GM18505 (cell line): ENCODE data around the gene NCBP2L.
A peak's percentile ranks its signal among the peaks of the same experiment; 100 is the strongest.
"Not testable (repeated sequence)": the region's sequence is repeated elsewhere in the genome, so short reads cannot be mapped to it uniquely, and the experiment has no call there.

ENCODE experiments used
- ATAC-seq: cut with Tn5 transposase; IDR thresholded peaks from one replicate; pipeline ENCODE4 v1.9.1; 2021; ENCODE audit not compliant: unreplicated experiment
- POLR2A ChIP-seq: IDR thresholded peaks from 4 replicates; pipeline ENCODE4 v1.6.1; 2011; ENCODE audit warnings: borderline replicate concordance; ENCODE audit not compliant: insufficient read depth, insufficient read length; ENCODE audit errors: extremely low read depth

The NCBP2L gene

DNA sequence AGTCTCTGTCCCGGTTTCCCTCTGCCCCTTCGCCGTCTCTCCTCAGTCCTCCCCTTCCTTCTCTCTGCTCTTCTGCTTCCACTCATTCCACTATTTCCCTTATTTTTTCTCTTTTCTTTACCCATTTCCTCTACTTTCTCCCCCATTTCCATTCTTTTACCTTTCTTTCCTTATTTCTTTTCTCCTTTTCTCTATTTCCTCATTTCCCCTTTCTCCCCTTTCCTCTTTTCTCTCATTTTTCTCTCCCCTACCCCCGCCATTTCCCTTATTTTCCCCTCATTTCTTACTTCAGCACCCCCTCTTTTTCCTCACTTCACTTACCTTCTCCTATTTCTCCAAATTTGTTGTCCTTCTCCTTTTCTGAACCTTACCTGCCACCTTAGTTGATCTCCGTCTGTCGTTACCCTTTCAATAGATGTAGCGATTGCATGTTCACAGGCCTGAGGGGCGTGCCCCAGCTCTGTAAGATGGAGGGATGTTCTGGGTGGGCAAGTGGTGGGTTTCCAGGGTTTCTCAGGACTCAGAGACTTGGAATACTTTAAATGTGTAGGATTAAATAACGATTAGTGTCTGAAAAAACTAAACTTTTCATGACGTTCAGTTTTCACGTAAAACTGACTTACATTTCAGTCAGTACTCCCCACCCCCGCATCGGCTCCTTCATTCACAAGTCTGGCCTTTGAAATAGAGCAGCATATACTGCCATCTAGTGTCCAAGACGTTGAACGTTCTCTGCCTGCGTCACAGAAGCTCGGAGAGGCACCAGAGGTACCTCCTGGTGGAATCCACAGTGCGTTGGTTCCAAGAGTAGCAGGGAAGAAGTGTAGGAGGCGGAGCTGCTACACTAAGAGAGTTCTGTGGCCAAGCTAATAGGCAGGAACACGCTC lies 641 bp upstream of the NCBP2L start:
- ATAC-seq, result peak; percentile 79
- no peak for TF ChIP-seq POLR2A

DNA sequence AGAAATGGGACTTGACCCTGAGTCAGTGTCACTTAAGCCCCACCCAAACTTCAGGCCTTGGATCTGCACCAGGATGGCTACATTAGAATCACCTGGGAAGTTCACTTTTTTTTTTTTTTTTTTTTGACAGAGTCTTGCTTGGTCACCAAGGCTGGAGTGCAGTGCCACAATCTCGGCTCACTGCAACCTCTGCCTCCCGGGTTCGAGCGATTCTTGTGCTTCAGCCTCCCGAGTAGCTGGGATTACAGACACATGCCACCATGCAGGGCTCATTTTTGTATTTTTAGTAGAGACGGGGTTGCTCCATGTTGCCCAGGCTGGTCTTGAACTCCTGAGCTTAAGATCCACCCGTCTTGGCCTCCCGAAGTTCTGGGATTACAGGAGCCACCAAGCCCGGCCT lies 3.0 kb downstream of the NCBP2L start:
- TF ChIP-seq POLR2A, result no peak
- ATAC-seq, result no peak

DNA sequence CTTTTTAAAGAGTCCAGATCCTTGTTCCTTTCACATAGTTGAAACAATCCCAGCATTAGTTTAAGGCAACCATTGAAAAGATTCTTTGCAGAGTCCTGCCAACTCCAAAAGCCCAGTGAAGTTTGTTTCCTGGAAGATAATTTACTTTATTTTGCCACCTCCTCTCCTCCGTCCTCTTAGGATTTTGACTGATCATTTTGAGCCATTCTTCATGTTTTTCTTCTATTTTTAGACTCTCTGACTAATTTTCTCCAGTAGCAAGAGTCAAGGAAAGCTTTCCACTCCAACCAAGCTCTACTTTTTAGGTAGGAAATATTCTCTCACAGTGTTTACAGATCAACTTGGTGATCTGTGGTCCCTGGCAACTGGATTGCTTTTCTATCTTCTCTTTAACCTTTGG lies 10.3 kb downstream of the NCBP2L start:
- no peak for TF ChIP-seq POLR2A
- no peak for ATAC-seq

DNA sequence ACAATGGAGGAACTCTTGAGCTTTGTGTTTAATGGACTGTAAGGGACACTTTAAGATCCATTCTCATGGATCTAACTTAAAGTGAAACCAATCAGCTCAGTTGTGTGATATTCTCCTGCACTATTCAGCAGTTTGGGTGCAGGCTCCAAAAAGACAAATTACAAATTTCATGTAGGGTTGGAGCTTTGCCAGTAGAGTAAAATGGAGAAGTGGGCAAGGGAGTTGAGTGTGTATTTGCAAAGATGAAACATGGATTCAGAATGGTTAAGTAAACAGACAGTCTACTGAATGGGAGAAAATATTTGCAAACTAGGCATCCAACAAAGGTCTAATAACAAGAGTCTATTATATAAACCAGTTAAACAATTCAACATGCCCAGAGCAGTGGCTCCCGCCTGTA lies 26.9 kb downstream of the NCBP2L start:
- TF ChIP-seq POLR2A, result no peak
- ATAC-seq, result no peak

DNA sequence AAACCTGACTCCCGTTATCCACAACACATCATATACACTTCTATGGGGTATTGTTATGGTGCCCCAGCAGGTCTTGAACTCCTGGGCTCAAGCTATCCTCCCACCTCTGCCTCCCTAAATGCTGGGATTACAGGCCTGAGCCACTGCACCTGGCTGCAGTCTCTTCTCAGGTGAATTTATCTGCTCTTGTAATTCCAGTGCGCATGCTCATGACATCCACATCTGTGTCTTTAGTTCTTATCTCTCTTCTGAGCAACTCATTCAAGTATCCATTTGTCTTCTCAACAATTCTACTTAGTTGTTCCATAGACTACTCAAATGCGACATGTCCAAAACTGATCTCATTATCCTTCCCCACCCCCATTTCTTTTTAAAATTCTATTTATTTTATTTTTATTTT lies 27.6 kb downstream of the NCBP2L start:
- no peak for ATAC-seq
- TF ChIP-seq POLR2A, result no peak

DNA sequence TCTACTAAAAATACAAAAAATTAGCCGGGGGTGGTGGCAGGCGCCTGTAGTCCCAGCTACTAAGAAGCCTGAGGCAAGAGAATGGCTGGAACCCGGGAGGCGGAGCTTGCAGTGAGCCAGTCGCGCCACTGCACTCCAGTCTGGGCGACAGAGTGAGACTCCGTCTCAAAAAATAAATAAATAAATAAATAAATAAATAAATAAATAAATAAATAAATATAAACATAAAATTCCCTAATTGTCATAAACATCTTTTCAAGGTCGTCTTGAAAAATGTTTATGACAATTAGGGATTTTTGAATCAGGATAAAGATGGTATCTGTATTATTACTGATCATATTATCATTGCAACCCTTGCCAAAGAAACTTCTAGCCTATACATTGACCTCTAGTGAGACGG lies 32.5 kb downstream of the NCBP2L start:
- not testable (repeated sequence) for ATAC-seq

DNA sequence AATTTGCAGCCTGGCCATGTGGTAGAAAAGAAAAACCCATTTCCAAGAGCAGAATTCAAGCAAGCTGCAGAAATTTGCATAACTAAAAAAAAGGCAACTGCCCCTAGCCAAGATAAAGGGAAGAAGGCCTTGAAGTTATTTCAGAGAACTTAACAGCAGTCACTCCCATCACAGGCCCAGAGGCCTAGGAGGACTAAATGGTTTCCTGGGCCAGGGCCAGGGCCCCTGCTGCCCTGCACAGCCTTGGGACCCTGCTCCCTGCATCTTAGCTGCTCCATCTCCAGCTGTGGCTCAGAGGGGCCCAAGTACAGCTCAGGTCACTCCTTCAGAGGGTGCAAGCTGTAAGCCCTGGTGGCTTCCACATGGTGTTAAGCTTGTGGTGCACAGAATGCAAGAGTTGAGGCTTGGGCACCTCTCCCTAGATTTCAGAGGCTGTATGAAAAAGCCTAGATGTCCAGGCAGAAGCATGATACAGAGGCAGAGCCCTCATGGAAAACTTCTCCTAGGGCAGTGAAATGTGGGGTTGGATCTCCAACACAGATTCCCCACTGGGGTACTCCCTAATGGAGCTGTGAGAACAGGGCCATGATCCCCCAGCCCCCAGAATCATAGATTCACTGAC lies 41.5 kb downstream of the NCBP2L start:
- TF ChIP-seq POLR2A, result no peak
- ATAC-seq, result no peak

DNA sequence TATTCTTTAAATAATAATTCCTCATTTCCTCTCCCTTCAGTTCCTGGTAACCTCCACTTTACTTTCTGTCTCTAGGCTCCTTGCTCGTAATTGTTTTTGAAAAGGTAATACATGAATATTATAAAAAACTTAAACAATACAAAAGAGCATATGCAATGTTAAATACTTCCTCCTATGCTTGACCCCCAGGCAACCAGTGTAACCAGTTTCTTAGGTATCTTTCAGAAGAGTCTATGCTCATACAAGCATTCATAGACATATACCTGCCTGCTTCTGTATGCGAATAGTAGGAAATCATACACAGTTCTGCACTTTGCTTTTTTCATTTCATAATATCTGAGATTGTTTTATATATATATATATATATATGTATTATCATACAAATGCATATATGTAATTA lies 45.5 kb downstream of the NCBP2L start:
- TF ChIP-seq POLR2A, result no peak
- ATAC-seq, result no peak

DNA sequence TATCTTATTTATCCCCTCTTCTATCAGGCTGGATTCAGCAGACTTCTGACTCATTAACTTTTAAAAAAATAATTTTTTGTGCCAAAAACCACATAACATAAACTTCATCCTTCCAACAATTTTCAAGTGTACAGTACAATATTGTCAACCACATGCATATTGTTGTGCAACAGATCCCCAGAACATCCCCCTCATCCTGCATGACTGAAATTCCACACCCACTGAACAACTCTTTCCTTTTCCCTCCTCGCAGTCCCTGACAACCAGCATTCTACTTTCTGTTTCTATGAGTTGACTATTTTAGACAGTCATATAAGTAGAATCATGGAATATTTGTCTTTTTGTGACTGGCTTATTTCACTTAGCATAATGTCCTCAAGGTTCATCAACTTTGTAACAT lies 45.9 kb downstream of the NCBP2L start:
- no peak for TF ChIP-seq POLR2A

DNA sequence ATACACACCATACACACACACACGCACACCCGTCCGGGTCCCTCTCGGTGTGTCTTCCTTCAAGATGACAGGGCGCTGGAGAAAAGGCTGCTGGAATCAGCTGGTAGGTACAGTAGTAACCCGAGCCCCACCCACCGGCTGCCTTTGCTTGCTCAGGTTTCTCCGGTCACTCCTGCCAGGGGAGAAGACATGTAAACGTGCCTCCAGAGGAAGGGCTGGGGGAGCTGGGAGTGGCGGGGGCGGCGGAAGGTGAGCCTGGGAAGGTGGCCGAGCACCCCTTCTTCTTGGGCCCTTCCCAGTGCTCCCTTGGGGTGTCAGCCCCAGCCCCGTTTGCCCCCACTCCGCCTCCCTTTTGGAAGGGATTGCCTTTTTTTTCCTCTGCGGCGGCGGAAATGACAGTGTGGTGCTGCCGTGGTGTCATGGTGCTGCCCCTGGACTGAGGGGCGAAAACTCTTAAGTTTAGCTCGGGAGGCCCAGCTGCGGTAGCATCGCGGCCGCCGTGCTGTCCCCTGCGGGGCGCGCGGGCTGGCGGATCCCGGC lies 48.2 kb downstream of the NCBP2L start, which contains the start of gene MID2:
Gene MID2, plus strand, starts transcription at position 169 of the 540 bp plus-strand sequence. CDS start 561 bp downstream, outside the sequence.
- peak; percentile 35 for ATAC-seq
- TF ChIP-seq POLR2A, result no peak

More for the DNA sequence above, 45.9 kb downstream of the NCBP2L start:
- ATAC-seq, result no peak

DNA sequence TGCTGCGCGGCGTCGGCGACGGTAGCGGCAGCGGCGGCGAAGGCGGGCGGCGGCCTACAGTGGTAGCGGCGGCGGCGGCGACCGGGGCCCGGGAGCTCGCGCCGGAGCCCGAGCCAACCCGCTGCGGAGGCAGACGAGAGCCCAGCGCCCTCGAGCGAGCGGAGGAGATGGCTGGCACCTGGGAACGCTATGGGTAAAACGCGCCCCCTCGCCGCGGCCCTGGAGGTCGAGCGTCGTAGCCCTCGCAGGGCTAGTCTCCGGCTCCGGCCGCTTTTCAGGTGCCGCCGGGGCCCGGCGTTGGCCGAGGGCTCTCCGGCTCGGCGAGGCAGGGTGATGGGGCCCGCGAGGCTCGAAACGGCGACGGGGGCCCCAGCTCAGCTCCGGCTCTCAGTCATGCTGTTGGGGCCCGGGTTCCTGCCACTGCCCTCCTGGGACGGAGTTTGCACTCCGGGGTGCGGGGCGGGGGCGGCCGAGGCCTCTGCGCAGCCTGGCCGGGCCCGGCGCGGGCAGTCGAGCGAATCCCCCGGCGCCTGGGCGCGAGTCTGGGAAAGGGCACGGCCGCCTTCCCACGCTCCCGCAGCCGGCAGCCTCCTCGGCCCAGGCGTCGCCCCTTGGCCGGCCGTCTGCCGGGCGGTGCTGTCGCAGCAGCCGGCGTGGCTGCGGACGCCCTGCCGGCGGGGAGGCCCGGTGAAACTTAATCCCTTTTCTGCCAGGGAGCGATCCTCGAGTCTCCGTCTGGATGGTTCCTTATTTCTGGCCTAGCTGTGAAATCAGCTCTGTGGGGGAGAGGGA lies 48.9 kb downstream of the NCBP2L start:
- TF ChIP-seq POLR2A, result no peak
- ATAC-seq, result peak; percentile 66

DNA sequence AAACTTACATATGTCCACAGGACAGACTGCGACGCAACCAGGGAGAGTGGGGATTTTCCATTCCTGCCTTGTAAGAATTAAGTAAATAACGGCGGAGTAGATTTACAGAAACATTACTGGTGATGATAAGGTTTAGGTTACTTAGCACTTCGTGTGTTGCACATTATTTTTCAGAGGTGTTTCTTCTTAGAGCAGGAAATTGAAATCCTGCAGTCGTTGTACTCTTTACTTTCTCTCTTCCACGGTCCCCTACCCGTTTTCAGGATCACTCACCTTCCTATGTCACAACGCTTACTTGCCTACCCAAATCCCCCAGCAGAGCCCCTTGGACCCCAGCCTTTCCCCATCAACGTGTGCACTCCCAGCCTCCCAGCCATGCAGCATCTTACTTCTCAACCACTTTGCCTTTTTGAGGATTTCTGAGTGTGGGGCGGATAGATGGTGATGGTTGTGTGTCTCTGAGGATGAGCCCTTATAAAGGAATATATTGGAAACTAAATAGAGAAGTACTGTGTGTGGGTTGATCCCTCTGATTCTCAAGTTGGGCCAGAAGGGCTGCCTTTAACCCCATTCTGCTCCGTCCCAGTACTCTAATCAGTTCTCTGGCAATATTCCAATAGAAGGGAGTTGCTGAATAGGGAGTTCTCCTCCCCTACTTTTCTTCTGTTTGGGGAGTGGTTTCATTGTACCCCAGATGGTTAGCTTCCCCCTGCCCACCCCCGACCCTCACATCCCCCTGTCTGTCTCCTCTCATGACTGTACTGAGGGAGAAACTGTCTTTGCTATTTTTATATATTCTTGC lies 49.7 kb downstream of the NCBP2L start:
- ATAC-seq, result no peak
- no peak for TF ChIP-seq POLR2A
